Transverse colon (tissue), 4 donors: ENCODE results near the gene LRRC61. TPM values are rescaled to one million over a fixed set of nuclear protein-coding genes. Genes with fewer than 3 reads are reported as not detected.
A peak's percentile ranks its signal among the peaks of the same experiment; 100 is the strongest.

Source experiments
- DNase-seq: peaks from one replicate; pipeline ENCODE4 v3.0.0-alpha.2; 2019
- H3K27ac ChIP-seq, 4 donors: fragments of 200-600 bp; sonication (generic); 2 replicates each; pipeline ENCODE4 v1.5.1; 2016 to 2018; ENCODE audit warnings: inconsistent platforms in 4 of 4
- H3K27me3 ChIP-seq: fragments of 200-600 bp; sonication (generic); 2 replicates; pipeline ENCODE4 v1.5.1; 2017; ENCODE audit warnings: inconsistent platforms
- H3K36me3 ChIP-seq, 4 donors: fragments of 200-600 bp; sonication (generic); 2 replicates each; pipeline ENCODE4 v1.5.1; 2017 to 2019; ENCODE audit warnings: inconsistent platforms in 4 of 4
- H3K4me1 ChIP-seq, 4 donors: fragments of 200-600 bp; sonication (generic); 2 replicates each; pipeline ENCODE4 v1.5.1; 2017 to 2020; ENCODE audit warnings: inconsistent platforms in 4 of 4
- H3K4me3 ChIP-seq, 4 donors: fragments of 200-600 bp; sonication (generic); 1 replicate in 1 of 4; 2 replicates in 3 of 4; pipeline versions ENCODE4 v1.5.1 to v1.6.1; 2017 to 2019; ENCODE audit warnings: inconsistent platforms in 4 of 4
- H3K9me3 ChIP-seq, 2 donors: fragments of 200-600 bp; sonication (generic); 2 replicates each; pipeline ENCODE4 v1.5.1; 2017 to 2019; ENCODE audit warnings: inconsistent platforms in 2 of 2
- EP300 ChIP-seq: sonication (generic); formaldehyde crosslinking; IDR thresholded peaks from one replicate; pipeline ENCODE4 v1.6.1; 2017; ENCODE audit warnings: antibody characterized with exemption, low read depth
- POLR2A ChIP-seq: fragments of 450-650 bp; IDR thresholded peaks from one replicate; pipeline ENCODE4 v1.6.1; 2016; ENCODE audit warnings: antibody characterized with exemption, mild to moderate bottlenecking, moderate library complexity
- POLR2AphosphoS5 ChIP-seq, 3 donors: sonication (generic); formaldehyde crosslinking; IDR thresholded peaks; one replicate each; pipeline ENCODE4 v1.6.1; 2016; ENCODE audit warnings: antibody characterized with exemption in 3 of 3
- WGBS, 2 donors: methylation state at CpG; one replicate each; pipeline ENCODE4 v1.1.5; 2018; ENCODE audit warnings: low coverage in 1 of 2; 5-methylcytosine and 5-hydroxymethylcytosine counted together
- in situ Hi-C, 4 donors: fragments of 200-750 bp; cut with MboI; loops; one replicate each; pipeline versions ENCODE4 v1.15.0 to v1.15.1; 2017; ENCODE audit warnings: low sequenced_read_pairs in 3 of 4, low pct_ligation_motif_present in 1 of 4, low pct_unique_long_range_greater_than_20kb in 1 of 4
- intact Hi-C: fragments of 100-400 bp; cut with DNase I; formaldehyde crosslinking; loops from one replicate; pipeline ENCODE4 v1.15.1; 2023; ENCODE audit warnings: low total_unique reads
- total RNA-seq, 4 donors: library from RNA; depleted of rRNA; stranded (reverse); fragments of >200 nt; gene quantifications; one replicate each; pipeline ENCODE4 v1.1.0, GENCODE V29; 2016
- TF ChIP-seq, protein P1 (sequence below), 5 experiments: fragments of 200-600 bp in 3 of 5; fragments of 450-650 bp in 2 of 5; sonication (generic) in 3 of 5; IDR thresholded peaks; 1 replicate in 2 of 5; 2 replicates in 3 of 5; pipeline ENCODE4 v1.5.1; 2016 to 2017; ENCODE audit warnings: antibody characterized with exemption in 5 of 5, inconsistent platforms in 3 of 5, mild to moderate bottlenecking in 2 of 5, moderate library complexity in 1 of 5

Gene LRRC61
- total RNA-seq, 4 donors from 2014 or later, result 1.4 to 55.4 (median 17.2) TPM

- peak; percentile 60 for DNase-seq
- TF ChIP-seq, protein P1, sequence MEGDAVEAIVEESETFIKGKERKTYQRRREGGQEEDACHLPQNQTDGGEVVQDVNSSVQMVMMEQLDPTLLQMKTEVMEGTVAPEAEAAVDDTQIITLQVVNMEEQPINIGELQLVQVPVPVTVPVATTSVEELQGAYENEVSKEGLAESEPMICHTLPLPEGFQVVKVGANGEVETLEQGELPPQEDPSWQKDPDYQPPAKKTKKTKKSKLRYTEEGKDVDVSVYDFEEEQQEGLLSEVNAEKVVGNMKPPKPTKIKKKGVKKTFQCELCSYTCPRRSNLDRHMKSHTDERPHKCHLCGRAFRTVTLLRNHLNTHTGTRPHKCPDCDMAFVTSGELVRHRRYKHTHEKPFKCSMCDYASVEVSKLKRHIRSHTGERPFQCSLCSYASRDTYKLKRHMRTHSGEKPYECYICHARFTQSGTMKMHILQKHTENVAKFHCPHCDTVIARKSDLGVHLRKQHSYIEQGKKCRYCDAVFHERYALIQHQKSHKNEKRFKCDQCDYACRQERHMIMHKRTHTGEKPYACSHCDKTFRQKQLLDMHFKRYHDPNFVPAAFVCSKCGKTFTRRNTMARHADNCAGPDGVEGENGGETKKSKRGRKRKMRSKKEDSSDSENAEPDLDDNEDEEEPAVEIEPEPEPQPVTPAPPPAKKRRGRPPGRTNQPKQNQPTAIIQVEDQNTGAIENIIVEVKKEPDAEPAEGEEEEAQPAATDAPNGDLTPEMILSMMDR (IDR thresholded peaks at IDR 0.05), result no peak
- TF ChIP-seq POLR2A (peak; percentile 22), POLR2AphosphoS5 (IDR thresholded peaks at IDR 0.05) (peak in 1 of 3 donors; percentile 27), EP300 (no peak)
Observed at GRCh38 chr7:150377635-150378034, 54.5 kb downstream of the LRRC61 start.

GRCh38 chr7:150378115-150378852 lies 55.1 kb downstream of the LRRC61 start:
- Histone ChIP-seq H3K4me3 (peak overlapping the region; percentile 60 to 81 (median 66)), H3K36me3 (no peaks in the 10 kb centered on the region), H3K27ac (peak overlapping the region; percentile 93 to 99 (median 97)), H3K4me1 (peaks cover 28 to 88% (median 76%) of the 10 kb centered on the region in 4 donors), H3K27me3 (no peaks in the 10 kb centered on the region), H3K9me3 (no peaks in the 10 kb centered on the region)
- peak; percentile 22 to 51 (median 37) for TF ChIP-seq POLR2AphosphoS5 (IDR thresholded peaks at IDR 0.05)
- TF ChIP-seq EP300, result no peak
- TF ChIP-seq, protein P1 (IDR thresholded peaks at IDR 0.05), result peak in 1 of 5 experiments; percentile 7
- intact Hi-C loops, result no loop called here
- WGBS, 2 donors, result 2 to 6% methylated on average over 7 to 30 of the region's 32 CpGs
- peak; percentile 80 for DNase-seq
- in situ Hi-C loops, result no loop called here

More at GRCh38 chr7:150377635-150378034, 54.5 kb downstream of the LRRC61 start:
- no peaks in the 10 kb centered on the region for H3K27me3 ChIP-seq
- no peak overlapping the region for H3K4me3 ChIP-seq
- H3K9me3 ChIP-seq, result no peaks in the 10 kb centered on the region
- H3K36me3 ChIP-seq, result no peaks in the 10 kb centered on the region
- intact Hi-C loops, result no loop called here
- peak overlapping the region; percentile 93 to 99 (median 97) for H3K27ac ChIP-seq
- WGBS, 2 donors, result 34 to 43% methylated on average over 4 of the region's 4 CpGs
- H3K4me1 ChIP-seq, result peaks cover 28 to 88% (median 76%) of the 10 kb centered on the region in 4 donors
- in situ Hi-C loops, result no loop called here

DNA sequence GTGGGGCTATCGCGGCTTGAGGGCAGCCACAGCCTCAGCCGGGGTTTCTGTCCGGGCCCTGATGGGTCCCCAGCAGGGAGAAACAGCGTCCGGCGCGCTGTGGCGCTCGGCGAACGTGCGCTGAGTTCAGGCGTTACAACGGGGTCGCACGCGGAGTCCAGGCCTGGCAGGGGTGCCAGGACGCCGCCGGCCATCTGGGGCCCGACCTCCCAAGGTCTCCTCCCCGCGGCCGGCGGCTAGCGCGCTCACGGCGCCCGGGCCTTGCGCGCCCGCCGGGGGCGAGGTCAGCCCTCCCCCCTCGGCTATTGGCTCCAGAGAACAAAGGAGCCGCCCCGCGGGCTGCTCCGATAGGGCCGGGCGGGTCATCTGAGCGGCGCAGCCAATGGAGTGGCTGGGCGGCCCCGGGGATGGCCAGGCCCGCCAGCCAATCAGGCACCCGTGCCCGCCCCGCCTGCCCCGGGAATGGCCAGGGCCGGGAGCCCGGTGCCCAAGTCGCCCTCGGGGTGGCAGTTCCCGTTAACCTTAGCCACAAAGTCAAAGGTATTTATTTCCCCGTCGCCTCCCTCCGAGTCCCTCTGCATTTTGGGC lies 55.8 kb downstream of the LRRC61 start, which contains the start of gene ZNF775:
ZNF775 (plus strand) TSS at position 478 of the 588 bp plus-strand sequence. CDS start 9,141 bp downstream, outside the sequence.
- TF ChIP-seq POLR2AphosphoS5 (IDR thresholded peaks at IDR 0.05) (peak; percentile 72 to 89 (median 83)), EP300 (no peak), POLR2A (peak; percentile 86)
- intact Hi-C loops, result no loop called here
- H3K4me1 ChIP-seq, result peaks cover 21 to 88% (median 76%) of the 10 kb centered on the region in 4 donors

GRCh38 chr7:150379441-150380379 lies 56.6 kb downstream of the LRRC61 start:
- TF ChIP-seq, protein P1 (IDR thresholded peaks at IDR 0.05), result no peak
- no peak for TF ChIP-seq EP300
- no peak for TF ChIP-seq POLR2A
- no peak for TF ChIP-seq POLR2AphosphoS5 (IDR thresholded peaks at IDR 0.05)
- Histone ChIP-seq H3K36me3 (no peaks in the 10 kb centered on the region), H3K4me3 (peak overlapping the region; percentile 52 to 81 (median 66)), H3K27me3 (no peaks in the 10 kb centered on the region), H3K4me1 (peaks cover 25 to 89% (median 78%) of the 10 kb centered on the region in 4 donors), H3K9me3 (no peaks in the 10 kb centered on the region), H3K27ac (peak overlapping the region; percentile 93 to 99 (median 97))
- WGBS, 2 donors, result 2 to 14% methylated on average over 1 to 34 of the region's 52 CpGs
- intact Hi-C loops (no loop called here), in situ Hi-C loops (no loop called here)
- no peak for DNase-seq

More for the DNA sequence above, 55.8 kb downstream of the LRRC61 start, which contains the start of gene ZNF775:
- peak; percentile 97 for DNase-seq
- Histone ChIP-seq H3K9me3 (no peaks in the 10 kb centered on the region), H3K27ac (peak within 1 kb of the TSS; percentile 93 to 99 (median 97)), H3K4me3 (peak within 1 kb of the TSS; percentile 60 to 81 (median 66)), H3K36me3 (no peaks in the 10 kb centered on the region), H3K27me3 (no peaks in the 10 kb centered on the region)
- in situ Hi-C loops, result no loop called here
- WGBS, 2 donors, result 0% methylated on average over 4 to 45 of the region's 60 CpGs
